Heart left ventricle (tissue), 13 donors: ENCODE results near the gene C2CD2L.

Source experiments
- POLR2A ChIP-seq, 2 donors: fragments of 450-650 bp; IDR thresholded peaks; one replicate each; pipeline ENCODE4 v1.6.1; 2017; ENCODE audit warnings: antibody characterized with exemption in 2 of 2, mild to moderate bottlenecking in 2 of 2, moderate library complexity in 2 of 2
- TF ChIP-seq, protein P1 (sequence below), 12 donors: fragments of 200-600 bp; sonication (generic) in 4 of 12; IDR thresholded peaks; one replicate each; pipeline versions ENCODE4 v1.5.0 to v1.8.0; 2018 to 2022; ENCODE audit warnings: antibody characterized with exemption in 12 of 12, mild to moderate bottlenecking in 5 of 12
- donor health status: ischemic (EF 13 %, LVEDD 7.1; RV severe dilation, severe dysfunction).
- donor health status: DM: no; HTN: yes; CAD: no.
- donor health status: DM: no; HTN: no; CAD: no.
- donor health status: ischemic (EF 25% LVEDD 6.9; RV normal size, moderate dysfunction).
- donor health status: ischemic (EF 25% LVEDD 5.7; RV mildly dilated, moderate dysfunction).
- donor health status: ischemic (EF 35%, LVEDD 5.7; RV mildly dilated, moderate dysfunction).
- donor health status: nonischemic (EF 11% LVEDD 7.7; RV severe dilation, severe dysfunction).
- donor health status: DM: yes; HTN: yes; CAD: no.
- donor health status: PGD.
- donor health status: ischemic (EF 29% LVEDD 5.4; RV normal size, mild dysfunction).
- donor health status: nonischemic (EF 23%, LVEDD 6.1; RV moderate dilation, normal function).

DNA sequence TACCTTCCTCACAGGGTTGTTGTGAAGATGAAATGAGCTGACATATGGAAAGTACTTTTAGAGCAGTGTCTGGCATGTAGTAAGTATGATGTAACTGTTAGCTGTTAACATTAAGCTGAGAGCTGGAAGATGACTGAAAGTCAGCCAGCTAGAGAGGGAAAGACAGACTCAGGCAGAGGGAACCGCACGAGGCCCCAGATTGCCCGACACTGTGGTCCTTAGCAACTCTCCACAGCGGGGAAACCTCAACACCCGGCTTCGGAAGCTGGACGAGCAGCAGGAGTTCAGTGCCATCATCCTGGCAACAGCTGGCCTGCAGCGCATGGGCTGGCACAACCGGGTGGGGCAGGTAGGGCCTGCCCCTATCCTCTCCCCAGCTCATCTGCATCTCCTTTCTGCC is 16.0 kb upstream of the C2CD2L start:
- TF ChIP-seq, protein P1, sequence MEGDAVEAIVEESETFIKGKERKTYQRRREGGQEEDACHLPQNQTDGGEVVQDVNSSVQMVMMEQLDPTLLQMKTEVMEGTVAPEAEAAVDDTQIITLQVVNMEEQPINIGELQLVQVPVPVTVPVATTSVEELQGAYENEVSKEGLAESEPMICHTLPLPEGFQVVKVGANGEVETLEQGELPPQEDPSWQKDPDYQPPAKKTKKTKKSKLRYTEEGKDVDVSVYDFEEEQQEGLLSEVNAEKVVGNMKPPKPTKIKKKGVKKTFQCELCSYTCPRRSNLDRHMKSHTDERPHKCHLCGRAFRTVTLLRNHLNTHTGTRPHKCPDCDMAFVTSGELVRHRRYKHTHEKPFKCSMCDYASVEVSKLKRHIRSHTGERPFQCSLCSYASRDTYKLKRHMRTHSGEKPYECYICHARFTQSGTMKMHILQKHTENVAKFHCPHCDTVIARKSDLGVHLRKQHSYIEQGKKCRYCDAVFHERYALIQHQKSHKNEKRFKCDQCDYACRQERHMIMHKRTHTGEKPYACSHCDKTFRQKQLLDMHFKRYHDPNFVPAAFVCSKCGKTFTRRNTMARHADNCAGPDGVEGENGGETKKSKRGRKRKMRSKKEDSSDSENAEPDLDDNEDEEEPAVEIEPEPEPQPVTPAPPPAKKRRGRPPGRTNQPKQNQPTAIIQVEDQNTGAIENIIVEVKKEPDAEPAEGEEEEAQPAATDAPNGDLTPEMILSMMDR (IDR thresholded peaks at IDR 0.05) = no peak
- TF ChIP-seq POLR2A (IDR thresholded peaks at IDR 0.05) = no peak
